OCI-LY1 (cell line): Measurements from ENCODE around the gene HERPUD2.

Experiments used
- EZH2 ChIP-seq: fragments of 200-600 bp; sonication (generic), shearing (Covaris generic); IDR thresholded peaks from 2 replicates; pipeline ENCODE4 v1.8.0; 2017; ENCODE audit warnings: borderline replicate concordance, mixed run types, mild to moderate bottlenecking, antibody characterized with exemption, low read length, moderate library complexity, mixed read lengths
- TF ChIP-seq, protein P1 (sequence below): fragments of 200-600 bp; sonication (generic), shearing (Covaris generic); IDR thresholded peaks from 2 replicates; pipeline ENCODE4 v1.5.1; 2017; ENCODE audit warnings: mild to moderate bottlenecking, antibody characterized with exemption, low read length, moderate library complexity, mixed read lengths

DNA sequence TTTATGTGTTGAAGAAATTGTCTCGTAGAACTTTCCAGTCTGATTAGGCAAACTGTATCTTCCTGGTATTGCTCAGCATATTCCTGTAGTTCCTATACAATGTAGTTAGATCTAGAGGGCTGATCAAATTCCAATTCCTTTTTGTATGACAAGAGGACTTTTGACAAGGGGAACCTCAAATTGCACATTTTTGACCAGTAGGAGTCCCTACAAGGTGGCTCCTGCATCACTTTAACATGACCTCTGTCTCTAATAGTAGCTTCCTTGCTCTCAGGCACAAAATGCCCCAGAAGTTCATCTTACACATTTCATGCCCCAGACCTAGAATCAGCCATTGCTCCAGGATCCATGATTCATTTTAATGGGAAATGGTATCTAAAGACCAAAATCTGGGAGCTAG lies 18.7 kb downstream of the HERPUD2 start:
- TF ChIP-seq, protein P1, sequence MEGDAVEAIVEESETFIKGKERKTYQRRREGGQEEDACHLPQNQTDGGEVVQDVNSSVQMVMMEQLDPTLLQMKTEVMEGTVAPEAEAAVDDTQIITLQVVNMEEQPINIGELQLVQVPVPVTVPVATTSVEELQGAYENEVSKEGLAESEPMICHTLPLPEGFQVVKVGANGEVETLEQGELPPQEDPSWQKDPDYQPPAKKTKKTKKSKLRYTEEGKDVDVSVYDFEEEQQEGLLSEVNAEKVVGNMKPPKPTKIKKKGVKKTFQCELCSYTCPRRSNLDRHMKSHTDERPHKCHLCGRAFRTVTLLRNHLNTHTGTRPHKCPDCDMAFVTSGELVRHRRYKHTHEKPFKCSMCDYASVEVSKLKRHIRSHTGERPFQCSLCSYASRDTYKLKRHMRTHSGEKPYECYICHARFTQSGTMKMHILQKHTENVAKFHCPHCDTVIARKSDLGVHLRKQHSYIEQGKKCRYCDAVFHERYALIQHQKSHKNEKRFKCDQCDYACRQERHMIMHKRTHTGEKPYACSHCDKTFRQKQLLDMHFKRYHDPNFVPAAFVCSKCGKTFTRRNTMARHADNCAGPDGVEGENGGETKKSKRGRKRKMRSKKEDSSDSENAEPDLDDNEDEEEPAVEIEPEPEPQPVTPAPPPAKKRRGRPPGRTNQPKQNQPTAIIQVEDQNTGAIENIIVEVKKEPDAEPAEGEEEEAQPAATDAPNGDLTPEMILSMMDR: peak; percentile 41
- TF ChIP-seq EZH2: no peak
